GM19372 (cell line): ENCODE measurements around the gene RPL36.
A peak's percentile ranks its signal among the peaks of the same experiment; 100 is the strongest.
"Not testable (repeated sequence)": the region's sequence is repeated elsewhere in the genome, so short reads cannot be mapped to it uniquely, and the experiment has no call there.

ENCODE experiments used
- ATAC-seq: cut with Tn5 transposase; IDR thresholded peaks from one replicate; pipeline ENCODE4 v1.9.1; 2021; ENCODE audit warnings: mild to moderate bottlenecking, low read depth, moderate library complexity; ENCODE audit not compliant: unreplicated experiment

The RPL36 gene

DNA sequence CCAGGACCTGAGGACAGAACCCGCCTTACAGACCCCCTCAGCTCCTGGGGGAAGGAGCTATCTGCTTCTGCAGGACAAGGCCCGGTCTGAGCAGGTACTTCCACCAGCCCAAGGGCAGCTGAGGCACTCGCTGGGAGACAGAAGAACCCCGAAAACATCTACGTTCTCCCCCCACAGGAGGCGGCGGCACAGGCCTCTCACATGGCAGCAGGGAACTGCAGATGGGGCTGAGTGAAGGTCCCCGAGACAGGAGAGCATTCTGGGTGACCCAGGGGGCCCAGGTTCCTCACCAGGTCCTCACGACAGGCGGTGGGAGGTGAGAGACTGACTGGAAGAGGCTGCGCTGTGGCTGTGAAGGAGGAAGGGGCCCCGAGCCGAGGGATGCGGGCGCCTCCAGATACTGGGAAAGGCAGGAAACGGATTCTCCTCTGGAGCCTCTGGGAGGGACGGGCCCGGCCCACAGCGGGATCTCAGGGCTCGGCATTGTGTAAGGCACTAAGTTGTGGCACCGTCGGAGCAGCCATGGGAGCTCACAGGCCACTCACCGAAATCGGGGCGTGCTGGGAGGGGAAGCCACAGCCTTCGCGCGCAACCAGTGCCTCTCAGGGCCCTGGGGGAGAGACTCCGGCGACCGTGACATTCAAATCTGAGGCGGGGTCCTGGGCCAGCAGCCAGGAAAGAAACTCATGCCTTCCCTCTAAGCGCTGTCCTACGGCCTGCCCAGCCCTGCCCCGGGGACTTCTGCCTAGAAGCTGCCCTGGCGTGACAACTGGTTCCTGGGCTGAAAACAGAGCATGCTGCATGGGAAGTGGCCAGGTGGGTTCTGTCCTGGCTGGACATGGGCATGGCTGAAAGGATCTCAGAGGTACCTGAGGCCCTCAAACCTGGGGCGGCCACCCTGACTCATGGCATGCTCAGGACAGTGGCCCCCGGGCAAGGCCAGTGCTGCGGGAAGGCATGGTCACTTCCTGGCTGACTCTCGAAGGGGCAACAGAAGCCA, 14.0 kb downstream of the RPL36 start:
- ATAC-seq: no peak

DNA sequence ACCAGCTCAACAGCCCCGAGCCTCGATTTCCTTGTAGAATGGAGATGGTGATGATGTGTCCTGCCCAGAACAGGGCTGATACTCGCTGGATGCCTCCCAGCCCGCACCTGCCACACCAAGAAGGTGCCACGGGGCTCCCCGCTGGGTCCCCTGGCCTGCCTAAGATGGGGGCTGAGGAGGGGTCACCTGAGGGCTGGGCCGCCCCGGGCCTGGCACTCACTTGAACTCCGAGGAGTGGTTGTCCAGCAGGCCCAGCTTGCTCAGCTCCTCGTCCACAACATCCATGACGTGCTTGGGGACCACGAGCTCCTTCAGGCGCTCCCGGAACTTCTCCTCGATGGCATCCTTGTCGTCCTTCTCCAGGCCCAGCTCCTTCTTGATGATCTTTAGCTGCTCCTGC, 15.5 kb downstream of the RPL36 start:
- ATAC-seq: no peak

DNA sequence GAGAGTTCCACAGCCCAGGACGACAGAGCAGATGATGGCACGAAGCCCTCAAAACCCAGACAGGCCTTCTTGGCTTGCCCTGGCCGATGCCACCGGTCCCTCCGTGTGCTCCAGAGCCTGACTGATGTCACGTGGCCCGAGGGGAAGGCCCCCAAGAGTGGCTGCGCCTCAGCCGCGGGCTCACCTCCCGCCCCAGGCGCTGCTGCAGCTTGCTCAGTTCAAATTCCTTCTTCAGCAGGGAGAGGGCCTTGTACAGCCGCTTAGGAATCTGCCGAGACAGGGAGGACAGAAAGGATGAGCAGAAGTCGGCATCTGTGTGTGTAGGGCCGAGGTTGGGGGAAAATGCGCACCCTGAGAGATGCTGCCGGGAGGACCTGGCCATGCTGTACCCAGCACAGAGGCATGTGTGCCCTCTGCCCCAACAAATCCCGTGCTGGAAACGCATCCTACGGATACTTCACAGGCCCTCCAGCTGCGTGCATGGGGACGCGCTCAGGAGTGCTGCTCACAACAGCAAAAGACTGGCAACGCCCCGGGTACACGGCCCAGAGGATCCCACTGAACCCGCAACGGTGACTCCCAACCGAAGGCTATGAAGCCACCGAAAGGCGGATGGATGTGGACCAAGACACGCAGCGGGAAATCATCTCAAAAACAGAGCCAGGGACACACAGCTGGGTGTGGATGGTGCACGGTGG, 16.9 kb downstream of the RPL36 start:
- ATAC-seq: no peak

DNA sequence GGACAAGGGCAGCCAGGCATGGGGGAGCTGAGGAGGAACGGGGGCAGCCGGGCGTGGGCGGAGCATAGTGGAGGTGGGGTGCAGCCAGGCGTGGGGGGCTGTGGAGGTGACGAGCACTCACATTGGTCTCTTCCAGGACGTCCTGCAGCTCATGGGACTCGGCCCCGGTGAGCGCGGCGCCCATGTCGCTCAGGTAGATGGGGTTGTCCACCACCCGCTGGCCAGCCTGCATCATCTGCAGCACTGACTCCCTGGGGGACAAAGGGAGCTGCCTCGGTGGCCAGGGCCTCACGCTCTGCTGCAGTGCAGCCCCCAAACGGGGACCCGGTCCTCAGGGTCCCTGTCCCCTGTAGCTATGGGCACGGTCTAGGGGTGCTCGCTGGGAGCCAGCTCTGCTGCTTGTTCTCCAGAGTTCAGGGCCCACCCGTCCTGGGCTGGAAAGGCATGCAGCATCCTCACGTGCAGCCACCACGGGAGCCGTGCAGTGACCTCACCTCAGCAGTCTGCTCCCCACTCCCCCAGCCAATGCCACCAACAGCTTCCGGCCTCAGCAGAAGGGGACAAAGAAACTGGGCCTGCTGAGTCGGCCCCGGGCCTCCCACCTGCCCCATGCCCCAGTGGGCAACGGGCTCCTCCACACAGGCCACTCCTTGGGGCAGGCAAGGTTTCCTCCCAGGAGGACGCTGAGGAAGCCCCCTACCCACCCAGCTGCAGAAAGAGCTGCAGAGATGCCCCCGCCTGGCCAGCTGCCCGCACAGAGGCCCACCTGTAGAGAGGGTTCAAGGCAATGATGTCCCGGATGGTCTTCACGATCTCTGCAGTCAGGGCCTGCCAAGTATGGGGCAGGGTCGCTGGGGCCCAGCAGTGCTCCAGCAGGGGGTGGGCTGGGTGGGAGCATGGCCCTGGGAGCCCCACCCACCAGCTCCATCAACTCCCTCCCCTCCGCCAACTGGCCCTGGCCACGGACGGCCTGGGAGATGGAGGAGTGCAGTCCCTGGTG, 17.8 kb downstream of the RPL36 start:
- ATAC-seq: no peak

GRCh38 chr19:5711025-5711424, 20.9 kb downstream of the RPL36 start:
- ATAC-seq: no peak

GRCh38 chr19:5711713-5712161, 21.6 kb downstream of the RPL36 start:
- no peak for ATAC-seq

DNA sequence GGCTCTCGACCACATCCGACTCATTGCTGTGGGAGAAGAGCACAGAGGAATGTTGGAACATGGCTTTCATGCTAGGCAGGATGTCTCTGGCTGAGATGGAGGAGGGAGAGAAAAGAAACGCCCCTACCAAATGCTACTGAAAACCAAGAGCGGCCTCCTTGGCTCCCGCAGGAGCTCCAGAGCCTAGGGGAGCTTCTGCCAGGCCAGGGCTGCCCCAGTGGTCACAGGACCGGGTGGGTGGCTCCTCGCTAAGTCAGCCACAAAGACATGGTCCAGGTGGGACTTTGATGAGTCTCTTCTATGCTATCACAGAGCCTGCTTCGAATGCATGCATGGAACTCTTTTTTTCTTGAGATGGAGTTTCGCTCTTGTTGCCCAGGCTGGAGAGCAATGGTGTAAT, 23.1 kb downstream of the RPL36 start:
- ATAC-seq: no peak

DNA sequence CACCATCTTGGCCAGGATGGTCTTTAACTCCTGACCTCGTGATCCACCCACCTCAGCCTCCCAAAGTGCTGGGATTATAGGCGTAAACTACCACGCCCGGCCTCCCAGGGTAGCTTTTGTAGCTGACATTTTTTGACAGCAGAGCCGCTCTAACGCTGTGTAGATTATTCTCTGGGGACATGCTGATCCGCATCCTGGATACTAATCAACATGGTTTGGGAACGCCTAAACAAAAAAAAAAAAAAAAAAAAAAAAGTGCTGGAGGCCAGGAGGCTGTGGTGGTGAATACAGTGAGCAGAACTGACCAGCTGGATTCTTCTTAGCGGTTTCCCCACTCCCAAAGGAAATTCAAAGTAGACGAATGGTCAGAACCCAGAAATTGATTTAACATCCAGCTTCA, 24.7 kb downstream of the RPL36 start:
- ATAC-seq: no peak

GRCh38 chr19:5717215-5717935, 27.3 kb downstream of the RPL36 start:
- no peak for ATAC-seq

DNA sequence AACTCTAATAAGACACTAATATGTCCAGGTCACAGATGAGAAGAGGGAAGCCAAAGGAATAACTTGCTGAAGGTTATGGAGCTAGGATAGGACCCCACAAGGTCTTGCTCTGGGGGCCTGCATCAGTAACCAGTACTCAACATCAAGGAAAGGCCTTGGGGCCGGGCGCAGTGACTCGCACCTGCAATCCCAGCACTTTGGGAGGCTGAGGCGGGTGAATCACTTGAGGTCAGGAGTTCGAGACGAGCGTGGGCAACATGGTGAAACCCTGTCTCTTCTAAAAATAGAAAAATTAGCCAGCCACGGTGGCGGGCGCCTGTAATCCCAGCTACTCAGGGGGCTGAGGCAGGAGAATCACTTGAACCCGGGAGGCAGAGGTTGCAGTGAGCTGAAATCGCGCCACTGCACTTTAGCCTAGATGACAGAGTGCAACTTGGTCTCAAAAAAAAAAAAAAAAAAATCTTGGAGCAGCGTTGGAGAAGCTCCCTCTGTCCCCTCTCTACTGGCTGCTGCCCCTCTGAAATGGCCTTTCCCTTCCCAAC, 28.0 kb downstream of the RPL36 start:
- ATAC-seq: no peak

- ATAC-seq: no peak
Measured at GRCh38 chr19:5718579-5719273, 28.6 kb downstream of the RPL36 start.

DNA sequence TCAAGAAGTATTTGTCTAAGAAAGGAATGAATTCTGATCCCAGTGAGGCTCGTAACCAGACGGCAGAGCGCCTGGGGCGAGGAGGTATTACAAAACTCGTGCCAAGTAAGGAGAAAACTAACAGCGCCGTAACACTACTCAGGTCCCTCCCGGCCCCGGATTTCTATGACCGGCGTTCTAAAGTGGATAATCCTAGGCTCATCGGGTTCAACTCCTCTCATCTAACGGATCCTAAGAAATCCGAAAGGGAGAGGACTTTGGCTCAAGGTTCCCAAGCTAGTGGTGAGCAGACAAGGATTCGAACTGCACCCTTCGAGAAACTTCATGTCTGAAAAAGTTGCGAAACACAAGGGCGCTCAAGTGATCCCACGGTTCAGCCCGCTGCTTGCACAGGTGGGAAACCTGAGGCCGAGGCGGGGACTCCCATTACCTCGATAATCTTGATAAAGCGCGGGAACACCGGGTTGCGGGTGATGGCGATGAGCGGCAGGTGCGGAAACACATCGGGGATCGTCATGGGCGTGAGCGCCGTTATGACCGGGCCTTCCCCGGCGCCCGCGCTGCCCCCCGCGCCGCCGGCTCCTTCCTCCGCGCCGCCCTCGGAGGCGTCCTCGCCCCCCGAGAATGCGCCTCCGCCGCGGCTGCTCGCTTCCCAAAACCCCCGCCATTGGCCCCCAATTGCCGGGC, 29.3 kb downstream of the RPL36 start:
- peak; percentile 2 for ATAC-seq

DNA sequence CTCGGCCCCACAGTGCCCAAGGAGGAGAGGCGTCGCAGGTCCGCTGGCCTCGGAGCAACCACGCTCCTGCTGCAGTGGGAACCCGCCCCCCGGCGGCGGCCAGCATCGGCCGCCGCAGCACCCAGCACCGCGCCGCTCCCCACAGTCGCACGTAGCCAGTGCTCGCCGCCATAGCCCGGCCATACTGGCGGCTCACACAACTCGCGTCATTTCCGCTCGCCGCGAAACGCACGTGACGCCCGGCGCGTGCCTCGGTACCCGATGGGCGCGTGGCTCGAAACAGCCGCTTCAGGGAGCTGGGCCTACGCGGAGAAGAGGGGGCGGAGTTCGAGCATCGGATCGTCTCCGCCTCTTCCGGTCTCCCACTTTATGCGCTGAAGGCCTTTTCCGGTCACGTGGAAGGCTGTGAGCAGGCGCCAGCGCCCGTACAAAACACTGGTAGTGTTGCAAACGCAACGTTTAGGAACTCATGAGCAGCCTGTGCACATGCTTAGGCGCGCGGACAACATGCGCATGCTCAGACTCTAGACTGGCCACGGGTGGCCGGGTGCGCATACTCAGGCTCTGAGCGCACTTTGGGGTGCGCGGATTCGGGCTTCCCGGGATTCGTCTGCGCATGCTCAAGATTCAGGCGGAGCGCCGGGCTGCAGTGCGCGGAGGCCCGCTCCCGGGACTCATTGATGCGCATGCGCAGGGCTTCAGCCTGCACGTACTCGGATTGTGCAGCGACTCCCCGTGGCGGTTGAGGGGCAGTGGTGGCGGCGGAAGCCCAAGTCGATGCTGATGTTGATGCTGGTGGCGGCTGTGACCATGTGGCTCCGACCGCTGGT, 30.1 kb downstream of the RPL36 start, which contains the start of the genes CATSPERD and LONP1:
Gene CATSPERD (plus strand): TSS at position 677 of the 830 bp plus-strand sequence. CDS start 101 bp downstream, at position 778.
Gene LONP1 (minus strand): TSS at position 186 of the 830 bp plus-strand sequence. CDS start 14 bp downstream, at position 172.
- ATAC-seq: peak; percentile 87

- no peak for ATAC-seq
Measured at GRCh38 chr19:5727453-5728050, 37.5 kb downstream of the RPL36 start.

GRCh38 chr19:5733172-5733571, 43.1 kb downstream of the RPL36 start:
- ATAC-seq: not testable (repeated sequence)

DNA sequence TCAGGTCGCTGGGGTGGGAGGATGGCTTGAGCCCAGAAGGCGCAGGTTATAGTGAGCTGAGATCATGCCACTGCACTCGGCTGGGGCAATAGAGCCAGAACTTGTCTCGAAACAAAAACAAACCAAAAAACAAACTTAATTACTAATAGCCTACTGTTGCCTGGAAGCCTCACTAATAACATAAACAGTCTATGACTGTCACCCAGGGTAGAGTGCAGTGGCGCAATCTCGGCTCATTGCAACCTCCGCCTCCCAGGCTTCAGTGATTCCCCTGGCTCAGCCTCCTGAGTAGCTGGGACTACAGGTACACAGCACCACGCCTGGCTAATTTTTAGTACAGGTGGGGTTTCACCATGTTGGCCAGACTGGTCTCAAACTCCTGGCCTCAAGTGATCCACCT, 48.3 kb downstream of the RPL36 start:
- no peak for ATAC-seq
